GM19193 (cell line): ENCODE measurements around the gene CRADD.

Experiments used
- POLR2A ChIP-seq: IDR thresholded peaks from 4 replicates; pipeline ENCODE4 v1.6.1; 2011; ENCODE audit not compliant: insufficient read depth, insufficient read length; ENCODE audit errors: extremely low read depth

Gene CRADD

DNA sequence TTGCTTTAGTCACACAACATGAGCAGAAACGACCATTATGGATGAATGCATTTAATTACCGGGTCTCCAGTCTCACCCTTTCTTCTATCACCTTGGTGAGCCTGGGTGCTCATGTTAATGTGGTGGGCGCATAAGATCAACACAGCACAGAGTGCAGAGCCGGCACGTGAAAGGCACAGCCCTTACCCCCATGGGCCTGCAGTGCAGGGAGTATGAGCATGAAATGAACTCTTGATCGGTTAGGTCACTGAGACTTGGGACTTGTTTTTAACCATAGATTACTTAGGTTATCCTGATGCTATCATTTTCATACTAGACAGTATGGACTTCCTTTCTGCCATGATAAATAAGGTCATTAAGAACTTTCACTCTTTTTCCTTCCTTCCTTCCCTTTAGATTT lies 156.8 kb downstream of the CRADD start:
- TF ChIP-seq POLR2A = no peak

- TF ChIP-seq POLR2A = no peak
These were observed 159.6 kb downstream of the CRADD start for GRCh38 chr12:93836620-93837260.

GRCh38 chr12:93838193-93838592 lies 161.0 kb downstream of the CRADD start:
- no peak for TF ChIP-seq POLR2A

- no peak for TF ChIP-seq POLR2A
These were observed 161.9 kb downstream of the CRADD start for GRCh38 chr12:93839064-93839463.

DNA sequence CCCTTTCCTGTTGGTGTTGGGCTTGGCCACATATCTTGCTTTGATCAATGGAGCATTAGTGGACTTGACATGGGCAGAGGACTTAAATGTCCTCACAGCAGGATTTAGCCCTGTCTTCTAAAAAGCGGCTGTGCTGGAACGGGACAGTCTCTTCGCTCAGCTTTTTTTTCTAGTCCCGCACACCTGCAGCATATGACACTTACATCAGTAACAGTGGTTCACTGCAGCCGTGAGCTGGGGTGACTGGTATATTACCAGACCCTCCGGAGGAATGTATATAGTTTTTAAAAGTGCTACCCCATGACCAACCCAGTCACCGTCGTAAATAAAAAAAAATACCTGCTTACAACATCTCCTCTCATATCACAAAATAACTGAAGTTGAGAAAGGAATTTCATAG lies 164.5 kb downstream of the CRADD start:
- TF ChIP-seq POLR2A = no peak

GRCh38 chr12:93844164-93844784 lies 167.1 kb downstream of the CRADD start:
- TF ChIP-seq POLR2A = no peak

GRCh38 chr12:93846936-93847516 lies 169.9 kb downstream of the CRADD start:
- TF ChIP-seq POLR2A = no peak

DNA sequence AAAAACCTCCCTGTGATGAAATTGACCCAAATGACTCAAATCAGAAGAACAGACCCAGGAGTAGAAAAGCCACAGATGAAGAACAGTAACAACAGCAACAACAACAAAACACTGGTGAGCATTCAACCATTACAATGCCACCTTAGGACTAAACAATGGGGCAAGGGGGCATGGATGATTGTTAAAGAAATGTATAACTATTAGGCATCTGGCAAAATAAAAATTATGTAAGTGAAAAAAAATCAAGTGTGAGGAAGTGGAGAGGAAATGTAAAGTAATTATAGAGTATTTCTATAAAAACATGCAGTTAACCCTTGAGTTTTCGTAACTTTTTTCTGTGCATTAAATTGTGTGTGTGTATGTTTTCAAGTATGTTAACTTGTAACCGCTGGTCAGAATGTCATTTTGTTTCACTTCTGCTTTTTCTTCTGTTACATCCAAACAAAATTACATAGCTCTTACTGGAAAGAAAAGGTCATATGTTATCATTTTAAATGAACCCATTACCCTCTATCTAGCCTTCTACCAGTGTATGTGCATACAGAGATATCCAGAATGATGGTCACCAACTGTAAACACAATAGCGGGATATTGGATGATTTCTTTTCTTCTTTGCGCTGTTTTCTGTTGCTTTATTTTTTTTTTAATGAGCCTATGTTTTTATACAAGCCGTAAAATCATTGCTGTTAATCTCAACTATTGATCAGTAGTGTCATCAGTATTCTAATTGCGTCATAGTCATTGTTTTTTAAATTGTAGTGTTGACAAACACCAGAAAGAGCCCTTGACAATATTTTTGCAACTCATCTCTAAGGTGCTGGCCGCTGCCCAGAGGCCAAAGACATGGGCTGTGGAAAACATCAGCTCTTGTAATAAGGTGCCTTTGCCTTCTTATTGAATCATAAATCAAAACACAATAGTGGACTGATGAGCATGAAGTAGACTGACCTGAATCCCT lies 170.6 kb downstream of the CRADD start:
- TF ChIP-seq POLR2A = no peak

GRCh38 chr12:93848523-93849101 lies 171.4 kb downstream of the CRADD start:
- no peak for TF ChIP-seq POLR2A

GRCh38 chr12:93849946-93850345 lies 172.8 kb downstream of the CRADD start:
- no peak for TF ChIP-seq POLR2A

GRCh38 chr12:93850481-93851256 lies 173.5 kb downstream of the CRADD start:
- no peak for TF ChIP-seq POLR2A

GRCh38 chr12:93851257-93851671 lies 174.1 kb downstream of the CRADD start:
- no peak for TF ChIP-seq POLR2A

GRCh38 chr12:93852173-93852591 lies 175.0 kb downstream of the CRADD start:
- no peak for TF ChIP-seq POLR2A

DNA sequence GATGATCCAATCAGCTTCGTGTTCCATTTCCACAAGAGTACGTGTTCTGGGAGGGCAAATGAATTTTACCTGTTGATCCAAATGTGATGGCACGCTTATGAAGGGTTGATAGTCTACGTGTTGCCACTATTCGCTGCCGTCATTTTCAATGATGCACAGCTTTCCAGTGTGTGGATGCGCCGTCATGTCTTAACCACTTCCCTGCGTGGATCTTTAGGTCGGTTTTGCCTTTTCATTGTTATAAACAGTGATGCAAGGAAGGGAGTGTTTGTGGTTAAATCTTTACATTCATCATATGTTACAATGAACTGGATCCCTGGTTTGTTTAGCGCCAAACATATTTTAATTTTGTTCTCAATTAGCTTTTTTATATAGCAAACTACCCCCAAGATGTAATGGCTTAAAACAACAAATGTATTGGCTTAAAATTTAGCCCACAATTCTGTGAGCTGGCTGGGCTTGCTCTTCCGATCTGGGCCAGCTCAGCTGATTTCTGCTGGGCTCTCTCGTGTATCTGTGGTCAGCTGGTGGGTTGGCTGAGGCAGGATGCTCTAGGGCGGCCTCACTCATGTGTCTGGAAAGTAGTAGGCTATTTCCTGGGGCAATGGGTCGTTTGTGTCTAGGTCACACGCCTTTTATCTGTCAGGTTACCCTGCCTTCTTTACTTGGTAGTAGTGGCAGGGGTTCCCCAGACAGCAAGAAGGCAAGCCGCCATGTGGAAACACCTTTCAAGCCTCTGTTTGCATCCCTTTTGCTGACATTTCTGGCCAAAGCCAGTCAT lies 176.7 kb downstream of the CRADD start:
- TF ChIP-seq POLR2A = no peak

- no peak for TF ChIP-seq POLR2A
These were observed 178.1 kb downstream of the CRADD start for GRCh38 chr12:93855261-93855660.
